HepG2 (cell line): ENCODE data around the gene TGFBI. TPM values are rescaled to one million over a fixed set of nuclear protein-coding genes. Genes with fewer than 3 reads are reported as not detected.

Source experiments
- ATAC-seq: fragments of 200-7000 bp; cut with Tn5 transposase; 3 replicates; pipeline ENCODE4 v1.9.1; 2020; ENCODE audit warnings: mild to moderate bottlenecking, moderate library complexity
- BruUV-seq: library from RNA; stranded (reverse); fragments of 400-500 nt; replicated peaks from 2 replicates; lab custom pipeline; 2021; lab: Mats Ljungman, UMichigan
- CTCF ChIA-PET: fragments of 300-600 bp; formaldehyde crosslinking; extraction: SDS; loops from one replicate; lab custom pipeline; 2021; ENCODE audit warnings: low total read pairs, inconsistent platforms, low intra/inter-chr PET ratio; lab: Yijun Ruan, JAX
- POLR2A ChIA-PET: fragments of 350-600 bp; sonication (Branson Sonifier 250); formaldehyde crosslinking; loops from one replicate; lab custom pipeline; 2020; ENCODE audit warnings: antibody characterized with exemption, inconsistent platforms; lab: Yijun Ruan, JAX
- DNase-seq: peaks from one replicate; pipeline ENCODE4 v3.0.0-alpha.2; 2015; ENCODE audit warnings: low spot score
- FAIRE-seq: peaks from 3 replicates; lab custom pipeline; 2011; peaks lifted over from hg19 to GRCh38; lab: Jason Lieb, UNC
- H2AFZ ChIP-seq: one replicate; pipeline ENCODE4 v1.6.1; 2011; ENCODE audit warnings: low read length, inconsistent platforms
- H3K27ac ChIP-seq: fragments of 300-600 bp; 3 replicates; pipeline ENCODE4 v1.8.0; 2011; ENCODE audit warnings: mixed run types, mild to moderate bottlenecking, mixed read lengths, low read length, inconsistent platforms; ENCODE audit not compliant: insufficient read depth; ENCODE audit errors: extremely low read length
- H3K27me3 ChIP-seq, 2 experiments: fragments of 200-600 bp in 1 of 2; 2 replicates in 1 of 2; 3 replicates in 1 of 2; pipeline versions ENCODE4 v1.6.0 to v1.8.0; 2011; ENCODE audit warnings: low read length in 2 of 2, mild to moderate bottlenecking in 2 of 2, moderate library complexity in 2 of 2, inconsistent platforms in 1 of 2; ENCODE audit not compliant: insufficient read depth in 2 of 2, control insufficient read depth in 1 of 2
- H3K36me3 ChIP-seq, 2 experiments: fragments of 200-600 bp in 1 of 2; replicated peaks in 1 of 2; 2 replicates in 1 of 2; 3 replicates in 1 of 2; pipeline versions ENCODE4 v1.5.1 to v1.8.0; 2011; ENCODE audit warnings: low read length in 2 of 2, inconsistent platforms in 1 of 2; ENCODE audit not compliant: insufficient read depth in 2 of 2, control insufficient read depth in 1 of 2
- H3K4me1 ChIP-seq: 2 replicates; pipeline ENCODE4 v1.5.1; 2012; ENCODE audit warnings: low read length, inconsistent platforms; ENCODE audit not compliant: insufficient read depth
- H3K4me2 ChIP-seq: 2 replicates; pipeline ENCODE4 v1.6.0; 2011; ENCODE audit warnings: low read depth, low read length, inconsistent platforms
- H3K4me3 ChIP-seq, 3 experiments: fragments of 200-600 bp in 1 of 3; sonication (generic), shearing (Covaris generic) in 1 of 3; replicated peaks in 1 of 3; 2 replicates each; pipeline ENCODE4 v1.5.1; 2011 to 2016; ENCODE audit warnings: low read length in 3 of 3, inconsistent platforms in 2 of 3, low read depth in 2 of 3, mild to moderate bottlenecking in 2 of 3, control low read depth in 1 of 3, mixed read lengths in 1 of 3; ENCODE audit not compliant: insufficient read depth in 1 of 3
- H3K79me2 ChIP-seq: one replicate; pipeline ENCODE4 v1.6.1; 2011; ENCODE audit warnings: low read length, inconsistent platforms; ENCODE audit not compliant: insufficient read depth
- H3K9ac ChIP-seq: 2 replicates; pipeline ENCODE4 v1.6.0; 2011; ENCODE audit warnings: mild to moderate bottlenecking, low read depth, low read length, inconsistent platforms; ENCODE audit not compliant: insufficient read depth
- H3K9me3 ChIP-seq: 2 replicates; pipeline ENCODE4 v1.5.1; 2012; ENCODE audit warnings: mild to moderate bottlenecking, low read length
- H4K20me1 ChIP-seq: 2 replicates; pipeline ENCODE4 v1.6.0; 2011; ENCODE audit warnings: inconsistent platforms, mild to moderate bottlenecking, low read length, moderate library complexity; ENCODE audit not compliant: insufficient read depth
- BCL6 ChIP-seq: IDR thresholded peaks from 2 replicates; pipeline ENCODE4 v1.6.1; 2016; ENCODE audit warnings: missing genetic modification reagents, missing compliant biosample characterization
- CREBL2 ChIP-seq: sonication (generic); formaldehyde crosslinking; IDR thresholded peaks from 2 replicates; pipeline ENCODE4 v1.8.1; 2023; ENCODE audit warnings: missing genetic modification reagents, mild to moderate bottlenecking, borderline replicate concordance
- HOXA3 ChIP-seq: sonication (generic); formaldehyde crosslinking; IDR thresholded peaks from 2 replicates; pipeline ENCODE4 v1.5.0; 2020; ENCODE audit warnings: missing genetic modification reagents
- IRX3 ChIP-seq: sonication (generic); formaldehyde crosslinking; IDR thresholded peaks from 2 replicates; pipeline ENCODE4 v1.8.1; 2023; ENCODE audit warnings: mild to moderate bottlenecking, low read depth, missing genetic modification reagents, borderline replicate concordance
- RFXANK ChIP-seq: IDR thresholded peaks from 2 replicates; pipeline ENCODE4 v1.6.1; 2016
- TMF1 ChIP-seq: sonication (generic); formaldehyde crosslinking; IDR thresholded peaks from 2 replicates; pipeline ENCODE4 v1.8.1; 2022; ENCODE audit warnings: low read depth, missing genetic modification reagents
- USF2 ChIP-seq, 2 experiments: sonication (generic) in 1 of 2; formaldehyde crosslinking in 1 of 2; IDR thresholded peaks; 2 replicates each; pipeline versions ENCODE4 v1.5.1 to v1.6.1; 2011 to 2020; ENCODE audit warnings: borderline replicate concordance in 1 of 2, low read depth in 1 of 2, low read length in 1 of 2, mild to moderate bottlenecking in 1 of 2, missing genetic modification reagents in 1 of 2, moderate library complexity in 1 of 2
- ZNF280D ChIP-seq: sonication (generic); formaldehyde crosslinking; IDR thresholded peaks from 2 replicates; pipeline ENCODE4 v1.5.1; 2020; ENCODE audit warnings: mild to moderate bottlenecking, missing genetic modification reagents
- ZNF576 ChIP-seq: sonication (generic); formaldehyde crosslinking; IDR thresholded peaks from 2 replicates; pipeline ENCODE4 v1.4.0; 2020; ENCODE audit warnings: mild to moderate bottlenecking, missing genetic modification reagents
- ZNF614 ChIP-seq: IDR thresholded peaks from 2 replicates; pipeline ENCODE4 v1.6.1; 2018; ENCODE audit warnings: missing biosample characterization, missing genetic modification reagents, inconsistent platforms, borderline replicate concordance
- ZNF788 ChIP-seq: sonication (generic); formaldehyde crosslinking; IDR thresholded peaks from 2 replicates; pipeline ENCODE4 v1.5.0; 2020; ENCODE audit warnings: mild to moderate bottlenecking, missing genetic modification reagents, borderline replicate concordance
- WGBS: methylation state at CpG from one replicate; pipeline ENCODE4 v1.1.6; 2017; ENCODE audit warnings: low lambda C conversion rate; 5-methylcytosine and 5-hydroxymethylcytosine counted together
- in situ Hi-C: cut with HindIII; loops from 2 replicates; pipeline ENCODE4 v1.10.0; 2017; ENCODE audit warnings: low pct_unique_long_range_greater_than_20kb; ENCODE audit not compliant: extremely low pct_ligation_motif_present
- intact Hi-C: fragments of 100-400 bp; cut with micrococcal nuclease; formaldehyde crosslinking; loops from one replicate; pipeline ENCODE4 v1.10.0; 2022; ENCODE audit not compliant: unreplicated experiment
- polyA plus RNA-seq, 8 experiments: library from polyadenylated mRNA; depleted of rRNA in 3 of 8; stranded (reverse) in 7 of 8; unstranded in 1 of 8; fragments of >200 nt; fragmentation: Illumina TruSeq in 4 of 8; extraction: Trizol in 4 of 8; gene quantifications; 2 replicates each; pipeline versions ENCODE4 v1.2.1 to v1.2.3, GENCODE V29; 2011 to 2016; ENCODE audit warnings: low read depth in 4 of 8, missing spikeins in 1 of 8, mixed read lengths in 1 of 8; ENCODE audit not compliant: insufficient read depth in 1 of 8
- total RNA-seq, 5 experiments: library from RNA; depleted of rRNA; stranded (reverse); fragments of >200 nt; fragmentation: Illumina TruSeq; extraction: Trizol; gene quantifications; 2 replicates each; pipeline ENCODE4 v1.2.3, GENCODE V29; 2016; ENCODE audit warnings: low read depth in 1 of 5
- TF ChIP-seq, protein P1 (sequence below): sonication (generic); formaldehyde crosslinking; IDR thresholded peaks from 2 replicates; pipeline ENCODE4 v1.4.0; 2020; ENCODE audit warnings: mild to moderate bottlenecking, low read depth, missing genetic modification reagents

TGFBI gene
- total and polyA plus RNA-seq, 2 of the 13 experiments (the other 11 are each of a cell fraction or from before 2014, with no cell fraction given): 275 to 457 TPM

GRCh38 chr5:135997673-135998335 is 31.0 kb upstream of the TGFBI start (continued):
- TF ChIP-seq USF2 (IDR thresholded peaks at IDR 0.05; ENCODE audit: low read depth, low read length) (no peak), USF2 (CRISPR knock-in tag; IDR thresholded peaks at IDR 0.05; ENCODE audit: borderline replicate concordance) (no peak), ZNF576 (no peak), HOXA3 (CRISPR knock-in tag) (no peak)
- TF ChIP-seq, all 625 proteins: peak for 0

DNA sequence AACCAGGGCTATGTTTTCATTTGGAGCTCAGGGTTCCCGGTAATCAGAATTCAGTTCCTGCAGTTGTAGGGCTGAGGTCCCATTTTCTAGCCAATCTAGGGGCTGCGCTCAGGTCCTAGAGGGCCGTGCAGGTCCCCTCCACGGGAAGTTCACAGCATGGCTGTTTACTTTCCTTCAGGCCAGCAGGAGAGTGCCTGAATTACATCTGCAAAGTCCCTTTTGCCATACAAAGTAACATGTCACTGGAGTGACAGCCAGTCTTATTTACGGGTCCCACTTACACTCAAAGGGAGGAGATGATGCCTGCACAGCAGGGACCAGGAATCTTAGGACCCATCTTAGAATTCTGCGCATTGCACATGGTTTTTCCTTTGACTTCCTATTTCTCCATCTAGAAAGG is 29.9 kb upstream of the TGFBI start:
- BruUV-seq: no TSS peak
- Histone ChIP-seq H3K27me3 (no peaks in the 10 kb centered on the region), H2AFZ (no peak overlapping the region), H3K4me3 (no peak overlapping the region), H3K4me1 (peaks cover 27% of the 10 kb centered on the region), H3K9ac (no peak overlapping the region), H3K27ac (no peak overlapping the region), H3K79me2 (no peaks in the 10 kb centered on the region), H3K4me2 (0 out of 2 replicates have a peak overlapping the region, but pooled peaks have one; percentile 30), H3K36me3 (no peaks in the 10 kb centered on the region), H3K9me3 (no peaks in the 10 kb centered on the region), H4K20me1 (no peaks in the 10 kb centered on the region)
- TF ChIP-seq ZNF280D (CRISPR knock-in tag) (no peak), IRX3 (CRISPR knock-in tag) (no peak), ZNF788 (no peak), BCL6 (CRISPR knock-in tag) (no peak), CREBL2 (CRISPR knock-in tag) (no peak), TMF1 (CRISPR knock-in tag) (no peak), RFXANK (CRISPR knock-in tag) (no peak), ZNF614 (no peak)
- TF ChIP-seq, protein P1, sequence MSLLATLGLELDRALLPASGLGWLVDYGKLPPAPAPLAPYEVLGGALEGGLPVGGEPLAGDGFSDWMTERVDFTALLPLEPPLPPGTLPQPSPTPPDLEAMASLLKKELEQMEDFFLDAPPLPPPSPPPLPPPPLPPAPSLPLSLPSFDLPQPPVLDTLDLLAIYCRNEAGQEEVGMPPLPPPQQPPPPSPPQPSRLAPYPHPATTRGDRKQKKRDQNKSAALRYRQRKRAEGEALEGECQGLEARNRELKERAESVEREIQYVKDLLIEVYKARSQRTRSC (CRISPR knock-in tag): no peak
- 49% methylated on average over 3 of the region's 6 CpGs for WGBS
- in situ Hi-C loops (no loop called here), intact Hi-C loops (no loop called here)
- FAIRE-seq (no peak), DNase-seq (no peak), ATAC-seq (peak; percentile 61; the same call in 2 of the 3 replicates)
- POLR2A ChIA-PET: no interaction called here
- CTCF ChIA-PET: no interaction called here
